Measurements from ENCODE around the gene CDK5R2.

The CDK5R2 gene

GRCh38 chr2:218962859-218963492 lies 3.5 kb downstream of the CDK5R2 start:
- no peak for DNase-seq

GRCh38 chr2:218963601-218964000 lies 4.1 kb downstream of the CDK5R2 start:
- DNase-seq = no peak

- DNase-seq = no peak
These were observed 4.7 kb downstream of the CDK5R2 start for GRCh38 chr2:218964041-218964771.

- no peak for DNase-seq
These were observed 11.4 kb downstream of the CDK5R2 start for GRCh38 chr2:218970894-218971293.

- no peak for DNase-seq
These were observed 15.8 kb downstream of the CDK5R2 start for GRCh38 chr2:218975060-218975777.

GRCh38 chr2:218979846-218980734 lies 20.6 kb downstream of the CDK5R2 start:
- peak; percentile 60 for DNase-seq

GRCh38 chr2:218980735-218981389 lies 21.4 kb downstream of the CDK5R2 start:
- DNase-seq = no peak

GRCh38 chr2:218981390-218981880 lies 22.0 kb downstream of the CDK5R2 start:
- no peak for DNase-seq

- no peak for DNase-seq
These were observed 22.6 kb downstream of the CDK5R2 start for GRCh38 chr2:218981881-218982585.

- no peak for DNase-seq
These were observed 23.3 kb downstream of the CDK5R2 start for GRCh38 chr2:218982586-218983262.

- DNase-seq = no peak
These were observed 23.9 kb downstream of the CDK5R2 start for GRCh38 chr2:218983263-218983933.

GRCh38 chr2:218983934-218984238 lies 24.4 kb downstream of the CDK5R2 start:
- DNase-seq = no peak

- DNase-seq = no peak
These were observed 25.0 kb downstream of the CDK5R2 start for GRCh38 chr2:218984239-218985020.

GRCh38 chr2:218985021-218985324 lies 25.5 kb downstream of the CDK5R2 start, which contains the start of gene FEV:
Gene FEV, minus strand, starts transcription at chr2:218985184. Its CDS starts 109 bp downstream, at chr2:218985075.
- DNase-seq = no peak

- DNase-seq = no peak
These were observed 26.0 kb downstream of the CDK5R2 start for GRCh38 chr2:218985325-218986091.

GRCh38 chr2:218986148-218986761 lies 26.8 kb downstream of the CDK5R2 start:
- DNase-seq = no peak

- no peak for DNase-seq
These were observed 28.7 kb downstream of the CDK5R2 start for GRCh38 chr2:218988164-218988563.

- no peak for DNase-seq
These were observed 29.2 kb downstream of the CDK5R2 start for GRCh38 chr2:218988650-218989049.
